CD4-positive, alpha-beta T cell treated with Interleukin-15 for 1 hour (primary cell): ENCODE results near the gene RIOX2.

Experiments used
- DNase-seq: peaks from one replicate; pipeline ENCODE4 v3.0.0-alpha.2; 2020

The RIOX2 gene

GRCh38 chr3:97901313-97902248, 70.7 kb downstream of the RIOX2 start:
- DNase-seq = no peak

DNA sequence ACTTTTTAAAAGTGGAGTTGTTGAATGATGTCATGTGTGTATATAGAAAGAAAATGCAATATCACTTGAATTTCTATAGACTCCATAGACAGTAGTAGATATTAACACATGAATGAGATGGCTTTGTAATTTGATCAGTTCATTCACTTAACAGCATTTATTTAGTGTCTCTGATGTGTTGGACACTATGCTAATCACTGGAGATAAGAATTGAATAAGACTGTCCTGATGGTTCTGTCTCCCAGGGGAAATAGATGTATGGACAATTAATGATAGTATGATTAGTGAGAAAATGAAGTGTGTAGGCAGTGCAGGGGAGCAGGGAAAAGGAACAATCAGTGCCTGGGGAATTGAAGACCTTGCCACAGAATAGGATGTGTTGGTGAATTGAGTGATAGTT, 72.9 kb downstream of the RIOX2 start:
- DNase-seq = no peak

- no peak for DNase-seq
These were observed 75.7 kb downstream of the RIOX2 start for GRCh38 chr3:97896547-97896946.

DNA sequence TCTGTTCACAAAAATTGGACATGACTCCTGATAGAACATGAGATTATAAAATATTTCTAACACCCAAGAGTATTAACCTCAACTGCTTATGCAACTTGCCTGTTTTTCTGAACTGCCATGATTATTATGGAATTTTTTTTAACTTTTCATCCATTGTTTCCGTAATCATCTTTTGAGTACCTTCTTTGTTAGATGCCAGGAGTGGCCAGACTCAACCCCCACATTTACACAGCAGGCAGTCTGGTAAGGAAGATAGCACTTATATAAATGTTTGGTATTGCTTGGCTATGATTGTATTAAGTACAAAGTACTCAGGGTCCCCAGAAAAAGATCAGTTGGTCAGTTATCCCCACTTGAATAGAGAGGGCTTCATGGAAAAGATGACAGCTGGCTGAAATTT, 76.1 kb downstream of the RIOX2 start:
- DNase-seq = no peak

DNA sequence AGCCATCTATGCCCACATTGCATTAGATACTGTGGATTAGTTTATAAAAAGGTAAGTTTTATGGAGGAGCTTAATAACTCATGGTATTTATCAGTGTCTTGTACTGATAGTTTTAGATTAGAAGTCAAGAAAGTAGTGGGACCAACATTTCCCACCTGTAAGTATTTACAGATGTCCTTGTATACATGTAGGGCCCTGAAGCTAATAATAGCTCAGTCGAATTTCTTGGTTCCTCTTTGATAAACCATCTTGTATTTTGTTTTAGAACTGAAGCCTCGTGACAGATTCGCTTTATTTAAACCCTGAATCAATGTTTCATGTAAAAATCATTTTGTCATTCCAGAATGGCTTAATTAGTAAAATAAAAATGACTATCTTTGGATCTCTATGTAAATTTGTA, 77.0 kb downstream of the RIOX2 start:
- DNase-seq = no peak

DNA sequence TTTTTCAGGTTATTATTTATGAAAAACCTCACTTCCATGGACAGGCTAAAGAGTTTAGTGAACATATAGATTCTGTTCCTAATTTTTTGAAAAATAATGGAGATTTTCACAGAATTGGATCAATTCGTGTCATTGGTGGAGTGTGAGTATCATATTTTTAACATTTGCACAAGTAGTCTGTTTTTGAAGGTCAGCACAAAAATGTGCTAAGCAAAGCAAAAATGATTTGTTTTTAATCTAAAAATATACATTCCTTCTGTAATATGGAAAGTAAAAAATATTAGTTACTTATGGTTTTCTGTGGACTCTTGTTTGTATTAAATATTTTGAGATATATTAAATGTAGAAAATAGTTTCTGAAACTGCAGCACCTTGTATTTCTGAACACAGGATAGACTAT, 79.4 kb downstream of the RIOX2 start:
- no peak for DNase-seq
